Right lobe of liver (tissue), 6 donors: ENCODE results near the gene HOXB1. TPM values are rescaled to one million over a fixed set of nuclear protein-coding genes. Genes with fewer than 3 reads are reported as not detected.
A peak's percentile ranks its signal among the peaks of the same experiment; 100 is the strongest.

Experiments
- ATAC-seq, 4 donors: fragments of 200-7000 bp; cut with Tn5 transposase; one replicate each; pipeline ENCODE4 v1.9.1; 2020; ENCODE audit warnings: mild to moderate bottlenecking in 4 of 4, moderate library complexity in 4 of 4
- DNase-seq, 3 donors: peaks; one replicate each; pipeline ENCODE4 v3.0.0-alpha.2; 2020
- H3K27ac ChIP-seq, 3 donors: fragments of 200-600 bp; one replicate each; pipeline ENCODE4 v1.8.0; 2022
- H3K27me3 ChIP-seq, 2 donors: fragments of 200-600 bp; one replicate each; pipeline ENCODE4 v1.8.0; 2022
- H3K36me3 ChIP-seq, 4 donors: fragments of 200-600 bp; sonication (generic) in 1 of 4; one replicate each; pipeline versions ENCODE4 v1.5.1 to v1.8.0; 2017 to 2022; ENCODE audit warnings: control low read depth in 1 of 4
- H3K4me1 ChIP-seq, 4 donors: fragments of 200-600 bp; sonication (generic) in 1 of 4; one replicate each; pipeline versions ENCODE4 v1.5.1 to v1.8.0; 2017 to 2022; ENCODE audit warnings: control low read depth in 1 of 4
- H3K4me3 ChIP-seq, 3 donors: fragments of 200-600 bp; one replicate each; pipeline ENCODE4 v1.8.0; 2022
- H3K9me3 ChIP-seq, 4 donors: fragments of 200-600 bp; sonication (generic) in 1 of 4; one replicate each; pipeline versions ENCODE4 v1.5.1 to v1.8.0; 2017 to 2022; ENCODE audit warnings: control low read depth in 1 of 4
- POLR2A ChIP-seq: fragments of 450-650 bp; IDR thresholded peaks from one replicate; pipeline ENCODE4 v1.6.1; 2017; ENCODE audit warnings: antibody characterized with exemption, mild to moderate bottlenecking
- WGBS: methylation state at CpG from one replicate; pipeline ENCODE4 v1.1.6; 2018; ENCODE audit warnings: low coverage, low lambda C conversion rate; ENCODE audit not compliant: insufficient coverage; ENCODE audit errors: missing lambda C conversion rate; 5-methylcytosine and 5-hydroxymethylcytosine counted together
- intact Hi-C, 2 donors: fragments of 100-400 bp; cut with DNase I; formaldehyde crosslinking; loops; one replicate each; pipeline versions ENCODE4 v1.11.2 to v1.14.1; 2022
- total RNA-seq, 6 experiments: library from RNA; depleted of rRNA in 2 of 6; stranded (reverse); fragments of >200 nt in 2 of 6; fragmentation: NEBNext Ultra II Directional in 3 of 6; extraction: Animal tissue kit (Norgen Biotek cat#: 25700) in 3 of 6; gene quantifications; one replicate each; pipeline versions ENCODE4 v1.1.0 to v1.2.4, GENCODE V29; 2016 to 2023
- TF ChIP-seq, protein P1 (sequence below), 4 donors: fragments of 200-600 bp in 3 of 4; fragments of 450-650 bp in 1 of 4; IDR thresholded peaks; one replicate each; pipeline versions ENCODE4 v1.5.1 to v1.8.0; 2016 to 2022; ENCODE audit warnings: antibody characterized with exemption in 4 of 4, mild to moderate bottlenecking in 2 of 4
- donor health status: DM: no; HTN: yes; CAD: no.
- donor health status: DM: no; HTN: no; CAD: no.
- donor health status: DM: no; HTN: no; CAD: no.
- donor health status: DM: no; HTN: yes; CAD: no.
- donor health status: DM: no; HTN: yes; CAD: no.

The HOXB1 gene
- total RNA-seq, 6 experiments from 2014 or later: not detected

DNA sequence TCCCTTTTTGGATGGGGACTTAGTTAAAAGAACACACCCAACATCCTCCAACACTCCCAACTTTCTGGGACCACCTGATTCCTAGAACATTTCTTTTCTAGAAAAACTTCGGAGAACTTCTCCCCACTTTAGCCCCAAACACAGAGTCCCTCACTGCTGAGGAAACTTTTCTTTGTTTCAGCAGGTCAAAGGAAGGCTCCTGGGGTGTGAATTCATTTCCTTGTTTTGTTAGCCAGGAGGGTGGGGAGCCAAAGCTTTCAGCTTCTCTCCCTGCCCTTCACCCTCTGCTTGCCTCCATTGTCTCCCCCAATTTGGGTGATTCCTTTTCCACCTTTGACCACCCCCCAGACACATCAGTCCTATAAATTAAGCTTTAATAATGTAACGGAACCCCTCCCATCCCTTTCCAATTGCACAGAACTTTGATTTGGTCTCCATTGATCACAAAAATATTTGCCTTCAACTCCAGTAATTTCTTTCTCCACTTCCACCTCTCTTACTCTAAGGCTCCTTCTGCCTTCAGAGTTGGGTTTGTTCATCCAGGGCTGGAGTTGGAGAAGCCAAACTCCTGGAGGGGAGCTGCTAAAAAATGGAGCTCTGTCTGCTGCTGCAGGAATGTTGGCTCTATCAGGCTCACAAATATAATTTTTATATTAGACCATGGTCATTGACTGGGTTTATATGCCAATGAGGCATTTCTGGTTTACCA is 37.0 kb upstream of the HOXB1 start:
- no peak overlapping the region for H3K4me3 ChIP-seq
- no peaks in the 10 kb centered on the region for H3K36me3 ChIP-seq
- intact Hi-C loops: no loop called here
- no peaks in the 10 kb centered on the region for H3K9me3 ChIP-seq
- TF ChIP-seq POLR2A: no peak
- TF ChIP-seq, protein P1, sequence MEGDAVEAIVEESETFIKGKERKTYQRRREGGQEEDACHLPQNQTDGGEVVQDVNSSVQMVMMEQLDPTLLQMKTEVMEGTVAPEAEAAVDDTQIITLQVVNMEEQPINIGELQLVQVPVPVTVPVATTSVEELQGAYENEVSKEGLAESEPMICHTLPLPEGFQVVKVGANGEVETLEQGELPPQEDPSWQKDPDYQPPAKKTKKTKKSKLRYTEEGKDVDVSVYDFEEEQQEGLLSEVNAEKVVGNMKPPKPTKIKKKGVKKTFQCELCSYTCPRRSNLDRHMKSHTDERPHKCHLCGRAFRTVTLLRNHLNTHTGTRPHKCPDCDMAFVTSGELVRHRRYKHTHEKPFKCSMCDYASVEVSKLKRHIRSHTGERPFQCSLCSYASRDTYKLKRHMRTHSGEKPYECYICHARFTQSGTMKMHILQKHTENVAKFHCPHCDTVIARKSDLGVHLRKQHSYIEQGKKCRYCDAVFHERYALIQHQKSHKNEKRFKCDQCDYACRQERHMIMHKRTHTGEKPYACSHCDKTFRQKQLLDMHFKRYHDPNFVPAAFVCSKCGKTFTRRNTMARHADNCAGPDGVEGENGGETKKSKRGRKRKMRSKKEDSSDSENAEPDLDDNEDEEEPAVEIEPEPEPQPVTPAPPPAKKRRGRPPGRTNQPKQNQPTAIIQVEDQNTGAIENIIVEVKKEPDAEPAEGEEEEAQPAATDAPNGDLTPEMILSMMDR (IDR thresholded peaks at IDR 0.05): no peak
- H3K4me1 ChIP-seq: no peaks in the 10 kb centered on the region
- H3K27me3 ChIP-seq: peaks cover 0 to 6% of the 10 kb centered on the region in 2 donors
- WGBS: 21% methylated on average over 2 of the region's 2 CpGs
- H3K27ac ChIP-seq: peak overlapping the region in 2 of 3 donors; percentile 10 to 43
- ATAC-seq (no peak), DNase-seq (no peak)

GRCh38 chr17:48567209-48567608 is 36.4 kb upstream of the HOXB1 start:
- no peaks in the 10 kb centered on the region for H3K4me1 ChIP-seq
- ATAC-seq (no peak), DNase-seq (no peak)
- no peak overlapping the region for H3K4me3 ChIP-seq
- H3K9me3 ChIP-seq: no peaks in the 10 kb centered on the region
- H3K27me3 ChIP-seq: peaks cover 0 to 7% of the 10 kb centered on the region in 2 donors
- H3K27ac ChIP-seq: no peak overlapping the region
- WGBS: 34% methylated on average over 2 of the region's 6 CpGs
- no peaks in the 10 kb centered on the region for H3K36me3 ChIP-seq
- TF ChIP-seq, protein P1 (IDR thresholded peaks at IDR 0.05): no peak
- TF ChIP-seq POLR2A: no peak
- intact Hi-C loops: no loop called here

GRCh38 chr17:48566717-48567116 is 35.9 kb upstream of the HOXB1 start:
- intact Hi-C loops: no loop called here
- H3K27ac ChIP-seq: no peak overlapping the region
- TF ChIP-seq, protein P1 (IDR thresholded peaks at IDR 0.05): no peak
- no peak for TF ChIP-seq POLR2A
- 17% methylated on average over 2 of the region's 2 CpGs for WGBS
- no peak for ATAC-seq
- DNase-seq: no peak
- no peaks in the 10 kb centered on the region for H3K9me3 ChIP-seq
- H3K4me3 ChIP-seq: no peak overlapping the region
- no peaks in the 10 kb centered on the region for H3K36me3 ChIP-seq
- H3K27me3 ChIP-seq: peaks cover 0 to 7% of the 10 kb centered on the region in 2 donors
- H3K4me1 ChIP-seq: no peaks in the 10 kb centered on the region

DNA sequence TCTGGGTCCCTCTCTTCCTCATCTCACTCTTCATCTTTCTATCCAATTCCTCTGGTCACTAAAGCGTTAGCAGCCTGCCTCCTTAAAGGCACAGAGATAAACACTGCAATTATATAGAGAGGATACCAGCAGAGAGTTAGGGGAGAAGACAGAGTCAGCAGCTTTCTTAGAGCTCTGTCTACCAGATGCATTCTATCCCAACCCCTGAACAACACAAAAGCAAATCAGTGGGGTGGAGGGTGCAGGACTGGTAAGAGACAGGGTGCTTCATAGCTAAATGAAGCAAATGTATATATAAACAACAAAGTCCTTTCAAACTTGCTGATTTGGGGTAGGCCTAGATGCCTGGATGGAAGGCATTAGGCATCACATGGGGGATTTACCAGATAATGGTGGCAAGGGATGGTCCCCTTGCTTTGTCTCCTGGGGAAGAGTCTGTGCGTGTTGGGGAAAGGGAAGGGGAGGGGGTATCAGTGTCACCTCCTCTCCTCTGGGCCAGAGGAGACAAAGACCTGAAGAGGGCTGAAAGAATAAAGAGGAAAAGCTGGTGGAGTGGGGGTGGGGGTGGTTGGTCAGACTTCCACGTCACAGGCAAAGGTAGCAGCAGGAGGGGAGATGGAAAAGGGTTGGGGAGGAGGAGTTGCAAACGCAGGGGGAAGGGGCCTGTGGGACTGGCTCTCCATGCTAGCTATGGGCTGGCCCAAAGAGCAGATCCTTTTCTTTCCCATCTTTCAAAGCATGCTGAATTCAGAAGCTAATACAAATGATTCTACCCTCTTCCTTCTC is 35.3 kb upstream of the HOXB1 start:
- Histone ChIP-seq H3K4me1 (no peaks in the 10 kb centered on the region), H3K27ac (no peak overlapping the region), H3K27me3 (peaks cover 0 to 7% of the 10 kb centered on the region in 2 donors), H3K36me3 (no peaks in the 10 kb centered on the region), H3K4me3 (no peak overlapping the region), H3K9me3 (no peaks in the 10 kb centered on the region)
- ATAC-seq: no peak
- TF ChIP-seq POLR2A: no peak
- DNase-seq: no peak
- WGBS: 27% methylated on average over 4 of the region's 4 CpGs
- intact Hi-C loops: no loop called here

DNA sequence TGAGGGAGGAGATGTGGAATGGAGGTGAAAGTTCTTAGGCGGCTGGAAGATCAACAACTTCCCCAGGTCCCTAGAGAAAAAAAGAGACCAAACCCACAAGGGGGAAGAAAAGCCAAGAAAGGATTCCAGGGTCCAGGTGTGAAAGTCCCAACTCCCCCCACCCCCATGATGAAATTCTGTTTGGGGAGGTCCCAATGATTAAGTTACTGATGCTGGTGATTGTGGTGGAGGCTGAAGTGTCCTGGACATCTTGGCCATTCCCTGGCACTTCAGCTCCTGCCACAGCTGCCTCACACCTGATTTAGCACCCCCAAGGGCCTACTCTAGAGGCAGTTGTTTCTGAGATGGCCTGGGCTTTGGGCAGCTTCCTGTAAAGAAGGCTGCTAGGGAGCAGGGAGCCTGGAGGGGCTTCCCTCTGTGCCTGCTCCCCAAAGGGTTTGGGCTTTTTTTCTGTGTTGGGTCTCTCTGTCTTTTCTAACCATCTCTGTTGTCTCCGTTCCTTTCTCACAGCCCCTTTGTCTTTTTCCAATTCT is 34.3 kb upstream of the HOXB1 start:
- Histone ChIP-seq H3K36me3 (no peaks in the 10 kb centered on the region), H3K4me3 (no peak overlapping the region), H3K27me3 (peaks cover 0 to 7% of the 10 kb centered on the region in 2 donors), H3K9me3 (no peaks in the 10 kb centered on the region), H3K4me1 (no peaks in the 10 kb centered on the region), H3K27ac (peak overlapping the region in 1 of 3 donors; percentile 47)
- TF ChIP-seq, protein P1 (IDR thresholded peaks at IDR 0.05): no peak
- TF ChIP-seq POLR2A: no peak
- intact Hi-C loops: no loop called here
- ATAC-seq (no peak), DNase-seq (no peak)
- 6% methylated on average over 2 of the region's 2 CpGs for WGBS
